Measurements from ENCODE around the gene EML4. TPM values are rescaled to one million over a fixed set of nuclear protein-coding genes. Genes with fewer than 3 reads are reported as not detected.

Gene EML4
- total and polyA plus RNA-seq, 9 of the 15 experiments (the other 6 are each of a cell fraction or from before 2014, with no cell fraction given): 14.7 to 48.3 (median 36.5) TPM

DNA sequence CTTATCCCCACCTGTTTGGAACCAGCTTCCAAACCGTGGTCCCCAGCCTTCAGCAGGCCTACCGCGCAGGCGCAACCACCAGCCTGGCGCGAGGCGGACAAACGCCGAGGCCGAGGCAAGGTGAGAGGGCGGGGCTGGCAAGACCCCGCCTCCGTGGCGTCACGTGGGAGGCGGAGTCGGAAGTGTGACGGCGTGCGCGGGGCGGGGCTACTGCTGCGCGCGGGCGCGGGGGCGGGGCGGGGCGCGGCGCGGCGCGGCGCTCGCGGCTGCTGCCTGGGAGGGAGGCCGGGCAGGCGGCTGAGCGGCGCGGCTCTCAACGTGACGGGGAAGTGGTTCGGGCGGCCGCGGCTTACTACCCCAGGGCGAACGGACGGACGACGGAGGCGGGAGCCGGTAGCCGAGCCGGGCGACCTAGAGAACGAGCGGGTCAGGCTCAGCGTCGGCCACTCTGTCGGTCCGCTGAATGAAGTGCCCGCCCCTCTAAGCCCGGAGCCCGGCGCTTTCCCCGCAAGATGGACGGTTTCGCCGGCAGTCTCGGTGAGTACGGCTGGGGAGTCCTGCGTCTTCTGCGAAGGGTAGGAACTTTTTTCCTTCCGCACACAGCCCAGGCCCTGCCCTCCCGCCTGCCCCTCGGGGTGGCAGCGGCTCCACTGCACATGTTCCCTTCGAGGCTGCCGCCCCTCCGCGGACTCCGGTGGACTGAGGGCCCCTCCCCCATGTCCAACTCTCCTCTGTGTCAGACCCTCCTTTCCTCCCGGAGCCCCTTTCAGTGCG lies at the start of gene EML4 (continued):
- TF ChIP-seq MYC (IDR thresholded peaks at IDR 0.05; ENCODE audit: low read depth, low read length) (peak; percentile 12), MYC (CRISPR knock-in tag; IDR thresholded peaks at IDR 0.05; ENCODE audit: borderline replicate concordance, low read depth) (0 out of 2 replicates have a peak, but pooled peaks have one; percentile 21), SMAD2 (IDR thresholded peaks at IDR 0.05; ENCODE audit: low read depth, low read length) (no peak), GABPA (tag; conservative IDR thresholded peaks at IDR 0.05; ENCODE audit: low read depth) (peak; percentile 16; the same call in 1 of the 2 replicates), PHB2 (IDR thresholded peaks at IDR 0.05; ENCODE audit: low read depth) (no peak), PHF8 (IDR thresholded peaks at IDR 0.05; ENCODE audit: borderline replicate concordance, low read length) (peak; percentile 92; the same call in 1 of the 2 replicates), ELF1 (tag; IDR thresholded peaks at IDR 0.05) (peak; percentile 17; the same call in 1 of the 2 replicates), GATAD2A (IDR thresholded peaks at IDR 0.05) (peak; percentile 28; the same call in 1 of the 2 replicates), MYNN (IDR thresholded peaks at IDR 0.05) (no peak), MYNN (CRISPR knock-in tag; IDR thresholded peaks at IDR 0.05) (no peak), SMARCA5 (IDR thresholded peaks at IDR 0.05) (no peak), PHF20 (IDR thresholded peaks at IDR 0.05; ENCODE audit: partially characterized antibody) (no peak)
- TF ChIP-seq, protein P1, sequence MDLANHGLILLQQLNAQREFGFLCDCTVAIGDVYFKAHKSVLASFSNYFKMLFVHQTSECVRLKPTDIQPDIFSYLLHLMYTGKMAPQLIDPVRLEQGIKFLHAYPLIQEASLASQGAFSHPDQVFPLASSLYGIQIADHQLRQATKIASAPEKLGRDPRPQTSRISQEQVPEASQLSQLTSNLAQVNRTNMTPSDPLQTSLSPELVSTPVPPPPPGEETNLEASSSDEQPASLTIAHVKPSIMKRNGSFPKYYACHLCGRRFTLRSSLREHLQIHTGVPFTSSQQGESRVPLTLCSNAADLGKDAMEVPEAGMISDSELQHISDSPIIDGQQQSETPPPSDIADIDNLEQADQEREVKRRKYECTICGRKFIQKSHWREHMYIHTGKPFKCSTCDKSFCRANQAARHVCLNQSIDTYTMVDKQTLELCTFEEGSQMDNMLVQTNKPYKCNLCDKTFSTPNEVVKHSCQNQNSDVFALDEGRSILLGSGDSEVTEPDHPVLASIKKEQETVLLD (IDR thresholded peaks at IDR 0.05): peak; percentile 83; the same call in 1 of the 2 replicates
- TF ChIP-seq, protein P2, sequence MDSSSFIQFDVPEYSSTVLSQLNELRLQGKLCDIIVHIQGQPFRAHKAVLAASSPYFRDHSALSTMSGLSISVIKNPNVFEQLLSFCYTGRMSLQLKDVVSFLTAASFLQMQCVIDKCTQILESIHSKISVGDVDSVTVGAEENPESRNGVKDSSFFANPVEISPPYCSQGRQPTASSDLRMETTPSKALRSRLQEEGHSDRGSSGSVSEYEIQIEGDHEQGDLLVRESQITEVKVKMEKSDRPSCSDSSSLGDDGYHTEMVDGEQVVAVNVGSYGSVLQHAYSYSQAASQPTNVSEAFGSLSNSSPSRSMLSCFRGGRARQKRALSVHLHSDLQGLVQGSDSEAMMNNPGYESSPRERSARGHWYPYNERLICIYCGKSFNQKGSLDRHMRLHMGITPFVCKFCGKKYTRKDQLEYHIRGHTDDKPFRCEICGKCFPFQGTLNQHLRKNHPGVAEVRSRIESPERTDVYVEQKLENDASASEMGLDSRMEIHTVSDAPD (CRISPR knock-in tag; IDR thresholded peaks at IDR 0.05): no peak
- TF ChIP-seq, protein P3, sequence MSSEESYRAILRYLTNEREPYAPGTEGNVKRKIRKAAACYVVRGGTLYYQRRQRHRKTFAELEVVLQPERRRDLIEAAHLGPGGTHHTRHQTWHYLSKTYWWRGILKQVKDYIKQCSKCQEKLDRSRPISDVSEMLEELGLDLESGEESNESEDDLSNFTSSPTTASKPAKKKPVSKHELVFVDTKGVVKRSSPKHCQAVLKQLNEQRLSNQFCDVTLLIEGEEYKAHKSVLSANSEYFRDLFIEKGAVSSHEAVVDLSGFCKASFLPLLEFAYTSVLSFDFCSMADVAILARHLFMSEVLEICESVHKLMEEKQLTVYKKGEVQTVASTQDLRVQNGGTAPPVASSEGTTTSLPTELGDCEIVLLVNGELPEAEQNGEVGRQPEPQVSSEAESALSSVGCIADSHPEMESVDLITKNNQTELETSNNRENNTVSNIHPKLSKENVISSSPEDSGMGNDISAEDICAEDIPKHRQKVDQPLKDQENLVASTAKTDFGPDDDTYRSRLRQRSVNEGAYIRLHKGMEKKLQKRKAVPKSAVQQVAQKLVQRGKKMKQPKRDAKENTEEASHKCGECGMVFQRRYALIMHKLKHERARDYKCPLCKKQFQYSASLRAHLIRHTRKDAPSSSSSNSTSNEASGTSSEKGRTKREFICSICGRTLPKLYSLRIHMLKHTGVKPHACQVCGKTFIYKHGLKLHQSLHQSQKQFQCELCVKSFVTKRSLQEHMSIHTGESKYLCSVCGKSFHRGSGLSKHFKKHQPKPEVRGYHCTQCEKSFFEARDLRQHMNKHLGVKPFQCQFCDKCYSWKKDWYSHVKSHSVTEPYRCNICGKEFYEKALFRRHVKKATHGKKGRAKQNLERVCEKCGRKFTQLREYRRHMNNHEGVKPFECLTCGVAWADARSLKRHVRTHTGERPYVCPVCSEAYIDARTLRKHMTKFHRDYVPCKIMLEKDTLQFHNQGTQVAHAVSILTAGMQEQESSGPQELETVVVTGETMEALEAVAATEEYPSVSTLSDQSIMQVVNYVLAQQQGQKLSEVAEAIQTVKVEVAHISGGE (CRISPR knock-in tag; IDR thresholded peaks at IDR 0.05): no peak
- TF ChIP-seq, protein P4, sequence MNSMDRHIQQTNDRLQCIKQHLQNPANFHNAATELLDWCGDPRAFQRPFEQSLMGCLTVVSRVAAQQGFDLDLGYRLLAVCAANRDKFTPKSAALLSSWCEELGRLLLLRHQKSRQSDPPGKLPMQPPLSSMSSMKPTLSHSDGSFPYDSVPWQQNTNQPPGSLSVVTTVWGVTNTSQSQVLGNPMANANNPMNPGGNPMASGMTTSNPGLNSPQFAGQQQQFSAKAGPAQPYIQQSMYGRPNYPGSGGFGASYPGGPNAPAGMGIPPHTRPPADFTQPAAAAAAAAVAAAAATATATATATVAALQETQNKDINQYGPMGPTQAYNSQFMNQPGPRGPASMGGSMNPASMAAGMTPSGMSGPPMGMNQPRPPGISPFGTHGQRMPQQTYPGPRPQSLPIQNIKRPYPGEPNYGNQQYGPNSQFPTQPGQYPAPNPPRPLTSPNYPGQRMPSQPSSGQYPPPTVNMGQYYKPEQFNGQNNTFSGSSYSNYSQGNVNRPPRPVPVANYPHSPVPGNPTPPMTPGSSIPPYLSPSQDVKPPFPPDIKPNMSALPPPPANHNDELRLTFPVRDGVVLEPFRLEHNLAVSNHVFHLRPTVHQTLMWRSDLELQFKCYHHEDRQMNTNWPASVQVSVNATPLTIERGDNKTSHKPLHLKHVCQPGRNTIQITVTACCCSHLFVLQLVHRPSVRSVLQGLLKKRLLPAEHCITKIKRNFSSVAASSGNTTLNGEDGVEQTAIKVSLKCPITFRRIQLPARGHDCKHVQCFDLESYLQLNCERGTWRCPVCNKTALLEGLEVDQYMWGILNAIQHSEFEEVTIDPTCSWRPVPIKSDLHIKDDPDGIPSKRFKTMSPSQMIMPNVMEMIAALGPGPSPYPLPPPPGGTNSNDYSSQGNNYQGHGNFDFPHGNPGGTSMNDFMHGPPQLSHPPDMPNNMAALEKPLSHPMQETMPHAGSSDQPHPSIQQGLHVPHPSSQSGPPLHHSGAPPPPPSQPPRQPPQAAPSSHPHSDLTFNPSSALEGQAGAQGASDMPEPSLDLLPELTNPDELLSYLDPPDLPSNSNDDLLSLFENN (IDR thresholded peaks at IDR 0.05; ENCODE audit: low read depth in 2 of 2, low read length in 2 of 2): no peak
